PFSK-1 (cell line): Measurements from ENCODE around the gene KCNJ8.

Experiments
- POLR2AphosphoS5 ChIP-seq: IDR thresholded peaks from 2 replicates; pipeline ENCODE4 v1.6.1; 2012; ENCODE audit warnings: low read depth, mild to moderate bottlenecking, control low read depth, low read length, moderate library complexity
- SIN3A ChIP-seq: IDR thresholded peaks from 2 replicates; pipeline ENCODE4 v1.6.1; 2012; ENCODE audit warnings: mild to moderate bottlenecking, low read length, moderate library complexity, borderline replicate concordance; ENCODE audit not compliant: insufficient read depth
- TAF1 ChIP-seq: IDR thresholded peaks from 2 replicates; pipeline ENCODE4 v1.6.1; 2012; ENCODE audit warnings: low read length, control low read depth, borderline replicate concordance; ENCODE audit not compliant: insufficient read depth
- TF ChIP-seq, protein P1 (sequence below), 2 experiments: IDR thresholded peaks; 2 replicates each; pipeline versions ENCODE4 v1.6.1 to v1.8.0; 2011 to 2012; ENCODE audit warnings: low read depth in 2 of 2, low read length in 2 of 2, control low read depth in 1 of 2, inconsistent platforms in 1 of 2, mild to moderate bottlenecking in 1 of 2, moderate library complexity in 1 of 2; ENCODE audit not compliant: insufficient read depth in 1 of 2

DNA sequence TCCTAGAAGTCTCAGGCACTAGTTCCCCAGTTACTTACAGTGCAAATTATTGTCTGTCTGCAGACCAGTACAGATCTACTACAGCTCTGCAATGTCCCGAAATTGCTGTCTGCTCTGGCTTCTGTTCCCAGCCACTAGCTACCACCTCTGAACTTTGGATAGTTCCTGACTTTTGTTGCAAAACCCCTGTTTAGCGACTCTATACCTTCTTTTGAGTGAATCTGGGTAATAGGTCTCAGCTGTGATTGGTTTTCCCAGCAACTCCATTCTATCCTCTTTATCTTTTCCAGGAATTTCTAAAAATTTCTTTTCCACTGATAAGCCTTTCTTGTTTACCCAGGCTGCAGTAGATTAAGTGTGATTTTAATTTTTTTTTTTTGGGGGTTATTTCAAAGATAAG is 16.8 kb downstream of the KCNJ8 start:
- TF ChIP-seq SIN3A (no peak), POLR2AphosphoS5 (no peak), TAF1 (no peak)
- TF ChIP-seq, protein P1, sequence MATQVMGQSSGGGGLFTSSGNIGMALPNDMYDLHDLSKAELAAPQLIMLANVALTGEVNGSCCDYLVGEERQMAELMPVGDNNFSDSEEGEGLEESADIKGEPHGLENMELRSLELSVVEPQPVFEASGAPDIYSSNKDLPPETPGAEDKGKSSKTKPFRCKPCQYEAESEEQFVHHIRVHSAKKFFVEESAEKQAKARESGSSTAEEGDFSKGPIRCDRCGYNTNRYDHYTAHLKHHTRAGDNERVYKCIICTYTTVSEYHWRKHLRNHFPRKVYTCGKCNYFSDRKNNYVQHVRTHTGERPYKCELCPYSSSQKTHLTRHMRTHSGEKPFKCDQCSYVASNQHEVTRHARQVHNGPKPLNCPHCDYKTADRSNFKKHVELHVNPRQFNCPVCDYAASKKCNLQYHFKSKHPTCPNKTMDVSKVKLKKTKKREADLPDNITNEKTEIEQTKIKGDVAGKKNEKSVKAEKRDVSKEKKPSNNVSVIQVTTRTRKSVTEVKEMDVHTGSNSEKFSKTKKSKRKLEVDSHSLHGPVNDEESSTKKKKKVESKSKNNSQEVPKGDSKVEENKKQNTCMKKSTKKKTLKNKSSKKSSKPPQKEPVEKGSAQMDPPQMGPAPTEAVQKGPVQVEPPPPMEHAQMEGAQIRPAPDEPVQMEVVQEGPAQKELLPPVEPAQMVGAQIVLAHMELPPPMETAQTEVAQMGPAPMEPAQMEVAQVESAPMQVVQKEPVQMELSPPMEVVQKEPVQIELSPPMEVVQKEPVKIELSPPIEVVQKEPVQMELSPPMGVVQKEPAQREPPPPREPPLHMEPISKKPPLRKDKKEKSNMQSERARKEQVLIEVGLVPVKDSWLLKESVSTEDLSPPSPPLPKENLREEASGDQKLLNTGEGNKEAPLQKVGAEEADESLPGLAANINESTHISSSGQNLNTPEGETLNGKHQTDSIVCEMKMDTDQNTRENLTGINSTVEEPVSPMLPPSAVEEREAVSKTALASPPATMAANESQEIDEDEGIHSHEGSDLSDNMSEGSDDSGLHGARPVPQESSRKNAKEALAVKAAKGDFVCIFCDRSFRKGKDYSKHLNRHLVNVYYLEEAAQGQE (IDR thresholded peaks at IDR 0.05; ENCODE audit: insufficient read depth in 1 of 2, low read depth in 2 of 2, low read length in 2 of 2): no peak
